Renal cortex interstitium (tissue), 11 donors: ENCODE results near the gene PIH1D1. TPM values are rescaled to one million over a fixed set of nuclear protein-coding genes. Genes with fewer than 3 reads are reported as not detected.
"Not testable (repeated sequence)": the region's sequence is repeated elsewhere in the genome, so short reads cannot be mapped to it uniquely, and the experiment has no call there.

Experiments used
- DNase-seq, 11 donors: peaks; one replicate each; pipeline ENCODE4 v3.0.0-alpha.2; 2013; ENCODE audit warnings: low read depth in 9 of 11, low spot score in 4 of 11; ENCODE audit errors: extremely low read depth in 1 of 11
- polyA plus RNA-seq, 3 donors: library from polyadenylated mRNA; unstranded; fragments of 120-200 nt; gene quantifications; one replicate each; pipeline ENCODE4 v1.2.1, GENCODE V29; 2013; ENCODE audit not compliant: insufficient read length in 3 of 3

PIH1D1 gene
- polyA plus RNA-seq, 3 donors, result 85.0 to 102 (median 91.3) TPM

DNA sequence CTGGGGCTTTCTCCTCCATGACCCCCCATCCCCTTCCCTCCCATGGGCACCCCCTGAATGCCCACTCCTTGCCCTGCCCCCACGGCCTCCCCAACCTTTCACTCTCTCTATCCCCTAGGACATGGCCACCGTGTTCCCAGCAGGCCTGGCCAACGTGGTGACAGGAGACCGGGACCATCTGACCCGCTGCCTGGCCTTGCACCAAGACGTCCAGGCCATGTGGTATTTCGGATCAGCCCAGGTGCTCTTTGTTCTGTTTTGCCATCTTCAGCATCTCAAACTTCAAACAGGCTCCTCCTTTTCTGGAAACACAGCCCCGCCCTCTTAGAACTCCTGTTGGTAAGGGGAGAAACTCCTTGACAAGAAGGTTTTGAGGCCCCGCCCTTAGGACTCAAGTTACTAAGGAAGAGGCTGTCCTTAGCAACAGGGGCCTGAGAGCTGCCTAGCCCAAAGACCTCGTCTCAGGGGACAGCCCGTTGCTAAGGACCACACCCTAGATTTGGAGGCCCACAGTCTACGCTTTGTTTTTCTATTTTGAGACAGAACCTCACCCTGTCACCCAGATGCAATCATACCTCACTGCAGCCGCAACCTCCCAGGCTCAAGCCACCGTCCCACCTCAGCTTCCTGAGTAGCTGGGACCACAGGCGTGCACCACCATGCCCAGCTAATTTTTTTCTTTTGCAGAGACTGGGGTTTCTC is 17.3 kb upstream of the PIH1D1 start:
- peak in 2 of 11 donors; percentile 29 to 36 for DNase-seq

DNA sequence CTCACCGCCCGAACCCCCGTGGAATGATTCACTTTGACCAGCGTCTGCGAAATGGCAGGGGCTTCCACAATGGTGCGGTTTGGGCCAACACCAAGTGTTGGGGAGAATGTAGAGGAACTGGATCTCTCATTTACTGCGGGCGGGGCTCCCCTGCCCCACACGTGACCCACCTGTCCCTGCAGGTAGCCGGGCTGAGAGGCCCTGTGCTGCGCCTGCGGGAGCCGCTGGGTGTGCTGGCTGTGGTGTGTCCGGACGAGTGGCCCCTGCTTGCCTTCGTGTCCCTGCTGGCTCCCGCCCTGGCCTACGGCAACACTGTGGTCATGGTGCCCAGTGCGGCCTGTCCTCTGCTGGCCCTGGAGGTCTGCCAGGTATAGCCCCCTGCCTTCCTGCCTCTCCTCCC is 16.6 kb upstream of the PIH1D1 start:
- DNase-seq, result no peak

DNA sequence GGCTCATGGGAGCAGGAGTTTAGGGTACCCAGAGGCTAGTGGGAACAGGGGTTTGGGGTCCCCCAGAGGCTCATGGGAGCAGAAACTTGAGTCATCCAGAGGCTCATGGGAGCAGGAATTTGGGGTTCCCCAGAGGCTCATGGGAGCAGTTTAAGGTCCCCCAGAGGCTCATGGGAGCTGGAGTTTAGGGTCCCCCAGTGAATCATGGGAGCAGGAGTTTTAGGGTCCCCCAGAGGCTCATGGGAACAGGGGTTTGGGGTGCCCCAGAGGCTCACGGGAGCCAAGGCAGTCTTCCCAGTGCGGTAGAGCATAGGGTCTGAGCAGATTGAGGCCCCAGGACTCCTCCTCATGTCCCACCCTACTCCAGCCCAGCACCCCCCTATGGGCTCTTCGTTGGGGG is 13.8 kb upstream of the PIH1D1 start:
- DNase-seq, result no peak

DNA sequence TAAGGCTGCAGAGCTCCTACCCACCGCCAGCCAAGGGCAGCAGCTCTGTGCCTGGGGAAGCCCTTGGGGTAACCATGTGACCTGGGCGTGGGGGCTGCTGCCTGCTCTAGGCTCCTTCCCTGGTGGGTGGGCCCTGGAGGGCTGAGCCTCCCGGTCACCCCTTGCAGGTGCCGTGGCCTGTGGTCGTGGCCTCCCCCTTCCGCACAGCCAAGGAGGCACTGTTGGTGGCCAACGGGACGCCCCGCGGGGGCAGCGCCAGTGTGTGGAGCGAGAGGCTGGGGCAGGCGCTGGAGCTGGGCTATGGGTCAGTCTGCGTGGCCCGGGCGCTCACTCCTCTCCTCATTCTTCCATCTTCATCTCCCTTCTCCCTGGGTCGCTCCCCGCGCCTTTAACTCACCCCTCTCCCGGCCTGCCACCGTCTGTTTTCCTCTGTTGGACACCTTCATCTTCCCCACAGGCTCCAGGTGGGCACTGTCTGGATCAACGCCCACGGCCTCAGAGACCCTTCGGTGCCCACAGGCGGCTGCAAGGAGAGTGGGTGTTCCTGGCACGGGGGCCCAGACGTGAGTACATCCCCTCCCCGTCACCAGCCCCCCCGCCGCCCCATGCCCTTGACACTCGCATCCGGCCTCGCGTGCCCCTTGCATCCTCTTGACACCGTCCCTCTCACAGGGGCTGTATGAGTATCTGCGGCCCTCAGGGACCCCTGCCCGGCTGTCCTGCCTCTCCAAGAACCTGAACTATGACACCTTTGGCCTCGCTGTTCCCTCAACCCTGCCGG is 12.5 kb upstream of the PIH1D1 start:
- DNase-seq, result no peak

DNA sequence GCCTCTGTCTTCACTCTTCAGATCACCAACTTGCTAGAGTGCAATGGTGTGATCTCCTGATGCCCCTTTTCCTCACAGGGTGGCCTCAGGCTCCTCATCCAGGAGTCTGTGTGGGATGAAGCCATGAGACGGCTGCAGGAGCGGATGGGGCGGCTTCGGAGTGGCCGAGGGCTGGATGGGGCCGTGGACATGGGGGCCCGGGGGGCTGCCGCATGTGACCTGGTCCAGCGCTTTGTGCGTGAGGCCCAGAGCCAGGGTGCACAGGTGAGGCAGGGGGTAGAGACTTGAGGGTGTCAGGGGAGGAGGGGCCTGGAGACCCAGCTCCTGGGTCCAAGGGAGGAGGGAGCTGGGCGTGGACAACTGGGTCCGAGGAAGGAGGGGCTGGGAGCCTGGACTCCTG is 10.9 kb upstream of the PIH1D1 start:
- no peak for DNase-seq

DNA sequence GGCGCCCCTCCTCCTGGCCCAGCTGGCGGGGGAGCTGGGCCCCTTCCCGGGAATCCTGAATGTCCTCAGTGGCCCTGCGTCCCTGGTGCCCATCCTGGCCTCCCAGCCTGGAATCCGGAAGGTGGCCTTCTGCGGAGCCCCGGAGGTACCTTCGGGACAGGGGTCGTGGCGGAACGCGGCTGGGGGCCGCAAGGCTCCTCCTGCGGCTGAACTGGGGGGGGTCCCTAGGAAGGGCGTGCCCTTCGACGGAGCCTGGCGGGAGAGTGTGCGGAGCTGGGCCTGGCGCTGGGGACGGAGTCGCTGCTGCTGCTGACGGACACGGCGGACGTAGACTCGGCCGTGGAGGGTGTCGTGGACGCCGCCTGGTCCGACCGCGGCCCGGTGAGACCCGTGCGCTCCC is 10.0 kb upstream of the PIH1D1 start:
- no peak for DNase-seq

DNA sequence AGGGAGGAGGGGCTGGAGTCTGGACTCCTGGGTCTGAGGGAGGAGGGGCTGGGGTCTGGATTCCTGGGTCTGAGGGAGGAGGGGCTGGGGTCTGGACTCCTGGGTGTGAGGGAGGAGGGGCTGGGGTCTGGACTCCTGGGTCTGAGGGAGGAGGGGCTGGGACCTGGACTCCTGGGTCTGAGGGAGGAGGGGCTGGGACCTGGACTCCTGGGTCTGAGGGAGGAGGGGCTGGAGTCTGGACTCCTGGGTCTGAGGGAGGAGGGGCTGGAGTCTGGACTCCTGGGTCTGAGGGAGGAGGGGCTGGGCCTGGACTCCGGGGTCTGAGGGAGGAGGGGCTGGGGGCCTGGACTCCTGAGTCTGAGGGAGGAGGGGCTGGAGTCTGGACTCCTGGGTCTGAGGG is 9.5 kb upstream of the PIH1D1 start:
- DNase-seq, result not testable (repeated sequence)

DNA sequence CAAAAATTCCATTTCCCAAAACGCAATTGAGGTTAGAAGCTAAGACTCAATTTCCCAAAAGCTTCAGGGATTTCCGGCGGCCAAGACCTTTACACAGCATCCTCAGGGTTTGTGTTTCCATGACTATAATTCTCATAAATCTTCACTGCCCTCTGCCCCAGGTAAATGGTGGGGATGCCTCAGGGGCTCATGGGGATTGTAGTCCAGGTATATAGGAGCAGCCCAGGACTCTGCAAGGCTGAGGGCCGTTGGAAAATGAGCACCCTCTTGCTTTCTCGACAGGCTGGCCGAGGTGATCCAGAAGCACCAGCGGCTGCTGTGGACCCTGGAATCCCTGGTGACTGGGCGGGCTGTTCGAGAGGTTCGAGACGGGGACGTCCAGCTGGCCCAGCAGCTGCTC is 7.8 kb upstream of the PIH1D1 start:
- no peak for DNase-seq

DNA sequence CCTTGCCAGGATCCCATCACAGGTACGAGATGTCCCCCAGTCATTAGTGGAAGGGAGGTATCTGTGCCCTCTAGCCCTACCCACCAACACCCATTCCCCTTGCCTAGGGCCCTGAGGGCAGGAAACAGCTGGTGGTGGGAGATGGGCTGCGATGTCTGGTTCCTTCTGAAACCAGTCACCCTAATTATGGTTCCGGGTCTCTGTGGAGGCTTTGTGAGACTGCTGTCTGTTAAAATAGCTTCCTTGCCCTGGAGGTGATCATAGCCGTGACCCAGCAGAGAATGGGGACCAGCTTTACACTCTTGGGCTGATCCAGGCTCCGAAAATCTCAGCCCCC is 6.9 kb upstream of the PIH1D1 start:
- DNase-seq, result no peak

DNA sequence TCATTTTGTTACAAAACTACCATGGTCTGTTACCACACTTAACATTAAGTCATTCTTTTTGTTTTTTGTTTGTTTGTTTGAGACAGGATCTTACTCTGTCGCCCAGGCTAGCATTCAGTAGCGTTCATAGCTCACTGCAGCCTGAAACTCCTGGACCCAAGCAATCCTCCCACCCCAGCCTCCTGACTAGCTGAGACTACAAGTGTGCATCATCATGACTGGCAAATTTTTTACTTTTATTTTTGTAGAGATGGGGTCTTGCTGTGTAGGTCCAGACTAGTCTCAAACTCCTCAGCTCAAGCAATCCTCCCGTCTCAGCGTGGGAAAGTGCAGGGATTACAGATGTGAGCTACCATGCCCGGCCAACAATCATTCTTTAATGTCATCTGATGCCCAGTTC is 4.7 kb upstream of the PIH1D1 start:
- no peak for DNase-seq

DNA sequence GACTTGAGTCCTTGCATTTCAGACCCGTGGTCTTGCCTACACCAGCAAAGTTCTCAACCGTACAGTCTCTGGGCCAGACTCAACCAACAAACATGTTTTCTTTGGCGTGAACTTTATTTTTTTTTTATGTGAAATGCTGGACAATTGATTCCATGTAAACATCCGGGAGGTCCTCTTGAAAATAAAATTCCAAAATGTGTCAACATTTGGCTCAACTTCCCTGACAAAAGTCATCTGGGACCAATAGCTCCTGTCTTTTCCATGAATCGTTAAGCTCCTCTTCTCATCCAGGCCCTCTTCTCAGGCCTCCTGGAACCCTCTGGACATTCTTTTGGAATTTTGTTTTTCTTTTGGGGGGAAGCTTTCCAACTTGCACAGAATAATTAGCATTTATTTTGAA is 4.2 kb upstream of the PIH1D1 start:
- peak in 6 of 11 donors; percentile 51 to 82 (median 76) for DNase-seq

DNA sequence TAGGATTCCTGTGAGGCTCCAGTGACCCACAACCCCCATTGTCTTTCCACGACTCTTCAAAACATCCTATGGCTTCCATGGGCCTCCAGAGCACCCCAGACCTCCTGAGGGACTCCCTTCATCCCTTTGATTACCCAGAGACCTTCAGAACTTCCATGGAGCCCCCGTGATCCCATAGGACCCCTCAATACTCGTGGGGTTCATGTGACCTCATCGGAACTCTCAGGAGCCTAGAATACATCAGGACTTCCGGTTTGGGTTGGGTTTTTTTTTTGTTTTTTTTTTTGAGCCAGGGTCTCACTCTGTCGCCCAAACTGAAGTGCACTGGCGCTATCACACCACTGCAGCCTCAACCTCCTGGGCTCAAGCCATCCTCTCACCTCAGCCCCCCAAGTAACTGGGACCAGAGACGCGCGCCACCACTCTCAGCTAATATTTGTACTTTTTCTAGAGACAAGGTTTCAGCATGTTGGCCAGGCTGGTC is 2.2 kb upstream of the PIH1D1 start:
- no peak for DNase-seq

DNA sequence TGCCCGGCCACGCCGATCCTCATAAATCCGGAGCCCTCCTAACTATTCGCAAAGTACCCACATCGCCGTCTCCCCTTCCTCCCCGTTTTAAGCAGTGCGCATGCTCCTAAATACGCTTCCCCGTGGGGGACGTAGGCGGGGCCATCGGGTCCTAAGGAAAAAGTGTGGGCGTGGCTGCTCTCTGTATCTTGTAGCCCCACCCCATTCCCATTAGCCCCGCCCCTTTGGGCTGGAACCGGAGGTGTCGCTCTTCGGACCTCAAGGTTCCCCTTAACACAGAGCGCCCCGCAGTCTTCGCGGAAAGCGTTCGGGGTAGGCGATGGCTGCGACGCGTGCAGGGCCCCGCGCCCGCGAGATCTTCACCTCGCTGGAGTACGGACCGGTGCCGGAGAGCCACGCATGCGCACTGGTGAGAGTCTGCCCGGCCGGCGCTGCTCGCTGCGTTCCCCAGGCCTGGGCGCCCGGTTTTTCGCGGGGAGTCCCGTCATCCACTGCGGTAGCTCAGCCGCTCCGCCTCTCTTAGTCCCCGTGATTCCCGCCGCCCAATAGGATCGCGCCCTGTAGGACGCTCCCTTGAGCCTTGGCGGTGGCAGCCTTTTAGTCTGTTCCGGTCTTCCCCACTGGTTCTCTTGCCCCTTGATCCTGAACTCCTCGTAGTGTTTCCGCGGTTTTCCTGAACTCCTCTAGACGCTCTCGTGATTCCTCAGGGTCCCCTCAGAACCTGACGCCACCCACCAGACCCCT is 1.6 kb upstream of the PIH1D1 start, which contains the start of gene ALDH16A1:
Gene ALDH16A1 (plus strand): TSS at position 213 of the 744 bp plus-strand sequence. CDS start 107 bp downstream, at position 320.
- DNase-seq, result peak in 10 of 11 donors; percentile 91 to 97 (median 96)

DNA sequence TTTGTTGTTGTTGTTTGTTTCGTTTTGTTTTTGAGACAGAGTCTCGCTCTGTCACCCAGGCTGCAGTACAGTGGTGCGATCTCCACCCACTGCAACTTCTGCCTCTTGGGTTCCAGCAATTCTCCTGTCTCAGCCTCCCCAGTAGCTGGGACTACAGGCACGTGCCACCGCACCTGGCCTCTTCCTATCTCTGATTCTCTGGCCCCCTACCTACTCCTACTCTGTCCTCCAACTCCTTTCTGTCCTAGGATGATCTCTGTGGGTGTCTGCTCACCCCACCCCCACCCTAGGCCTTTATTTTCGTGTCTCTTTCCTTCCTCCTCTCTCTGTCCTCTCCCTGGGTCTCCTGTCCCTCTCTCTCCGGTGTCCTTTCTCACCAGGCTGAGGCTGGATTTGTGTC is 1.2 kb downstream of the PIH1D1 start:
- DNase-seq, result no peak

DNA sequence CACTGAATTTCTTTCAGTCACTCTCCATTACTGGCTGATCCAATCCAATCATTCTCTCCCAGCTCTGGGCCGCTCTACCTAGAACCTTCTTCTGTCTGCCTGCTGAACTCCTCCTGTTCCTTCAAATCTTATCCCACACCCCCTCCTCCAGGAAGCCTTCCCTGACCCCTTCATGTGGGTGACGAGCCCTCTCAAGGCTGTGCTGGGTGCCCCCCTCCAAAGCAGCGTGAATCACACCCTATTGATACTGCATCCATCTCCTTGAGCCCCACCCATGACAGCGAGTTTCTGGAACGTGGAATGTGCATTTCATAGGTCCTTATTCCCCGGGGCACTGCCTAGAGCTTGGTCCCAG is 3.2 kb downstream of the PIH1D1 start:
- DNase-seq, result no peak

DNA sequence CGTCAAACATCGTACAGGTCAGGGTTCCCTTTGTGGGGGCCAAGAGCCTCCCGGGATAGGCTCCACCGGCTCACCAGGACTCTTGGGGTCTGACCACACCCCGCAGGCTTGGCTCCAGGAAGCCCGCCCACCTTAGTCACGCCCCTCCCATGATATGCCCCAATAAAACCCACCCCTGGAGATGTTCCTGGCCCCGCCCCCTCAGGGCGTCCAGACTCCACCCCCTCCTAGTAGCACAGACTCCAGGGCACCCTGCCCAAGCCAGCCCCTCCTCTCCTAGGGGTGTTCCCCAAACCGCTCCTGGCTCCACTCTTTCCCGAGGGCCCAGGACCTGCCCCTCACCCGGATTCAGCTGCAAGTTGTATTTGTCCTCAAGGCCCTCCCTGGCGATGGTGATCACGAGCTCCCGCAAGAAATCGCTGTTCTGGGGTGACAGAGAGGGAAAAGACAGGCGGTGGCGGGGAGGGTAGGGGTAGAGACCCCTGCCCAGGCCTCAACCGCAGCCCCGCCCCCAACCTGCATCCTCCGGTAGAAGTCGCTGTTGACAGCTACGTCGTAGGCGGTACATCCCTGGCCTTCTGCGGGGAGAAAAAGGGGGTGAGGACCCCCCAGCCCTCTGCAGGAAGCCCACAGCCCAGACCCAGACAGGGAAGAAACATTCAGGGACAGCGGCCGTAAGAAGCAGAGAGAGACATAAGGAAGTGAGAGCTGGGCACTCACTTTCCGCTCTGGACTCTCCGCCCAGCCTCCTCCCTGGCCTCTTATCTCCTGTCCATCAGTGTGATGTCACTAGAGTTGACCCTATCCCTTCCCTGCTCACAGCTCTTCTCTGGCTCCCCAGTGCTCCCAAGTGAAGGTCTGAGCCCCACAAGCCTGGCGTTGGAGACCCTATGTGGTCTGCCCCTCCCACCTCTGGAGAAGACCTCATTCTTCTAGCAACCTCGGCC is 3.9 kb downstream of the PIH1D1 start:
- no peak for DNase-seq

DNA sequence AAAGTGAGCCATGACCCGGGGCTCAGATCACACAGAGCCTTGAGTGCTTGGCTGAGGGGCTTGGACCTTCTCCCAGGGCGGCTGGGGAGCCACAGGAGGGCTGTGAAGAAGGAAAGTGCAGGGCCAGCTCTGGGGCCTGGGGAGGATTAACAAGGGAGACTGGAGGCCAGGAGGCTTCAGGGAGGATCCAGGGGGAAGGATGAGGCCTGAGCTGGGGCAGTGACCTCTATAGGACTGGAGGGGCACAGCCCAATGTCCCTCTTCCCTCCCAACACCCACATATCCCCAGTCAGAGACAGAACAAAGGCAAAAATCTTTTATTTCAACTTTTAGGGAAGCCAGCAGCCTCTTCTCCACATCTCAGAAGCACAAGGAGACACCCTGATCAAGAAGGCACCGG is 5.6 kb downstream of the PIH1D1 start:
- no peak for DNase-seq

DNA sequence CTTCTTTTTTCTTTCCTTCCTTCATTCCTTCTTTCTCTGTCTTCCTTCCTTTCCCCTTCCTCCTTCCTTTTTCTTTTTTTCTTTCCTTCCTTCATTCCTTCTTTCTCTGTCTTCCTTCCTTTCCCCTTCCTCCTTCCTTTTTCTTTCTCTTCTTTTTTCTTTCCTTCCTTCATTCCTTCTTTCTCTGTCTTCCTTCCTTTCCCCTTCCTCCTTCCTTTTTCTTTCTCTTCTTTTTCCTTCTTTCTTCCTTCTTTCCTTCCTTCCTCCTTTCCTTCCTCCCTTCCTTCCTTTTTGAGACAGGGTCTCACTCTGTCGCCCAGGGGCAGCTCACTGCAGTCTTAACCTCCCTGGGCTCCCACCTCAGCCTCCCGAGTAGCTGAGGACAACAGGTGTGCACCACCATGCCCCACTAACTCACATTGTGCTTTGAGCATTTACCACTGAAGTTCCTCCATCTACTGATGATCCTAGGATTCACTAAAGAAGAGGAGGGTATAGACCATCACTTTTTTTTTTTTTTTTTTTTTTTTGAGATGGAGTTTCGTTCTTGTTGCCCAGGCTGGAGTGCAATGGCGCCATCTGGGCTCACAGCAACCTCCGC is 7.4 kb downstream of the PIH1D1 start:
- not testable (repeated sequence) for DNase-seq
